Activated CD8-positive, alpha-beta memory T cell treated with anti-CD3 and anti-CD28 coated beads for 48 hours (primary cell): ENCODE data around the gene IRF2.

Experiments used
- DNase-seq, 3 experiments: peaks; one replicate each; pipeline ENCODE4 v3.0.0-alpha.2; 2020; ENCODE audit warnings: low read depth in 2 of 3, low spot score in 2 of 3

Gene IRF2

GRCh38 chr4:184475096-184475461 lies 729 bp upstream of the IRF2 start:
- peak in 2 of 3 experiments; percentile 32 to 52 for DNase-seq

GRCh38 chr4:184473499-184474262 lies 669 bp downstream of the IRF2 start:
- DNase-seq: peak; percentile 15 to 29 (median 27)

GRCh38 chr4:184472614-184473498 lies 1.5 kb downstream of the IRF2 start:
- DNase-seq: peak; percentile 49 to 58 (median 54)

- DNase-seq: no peak
Measured at GRCh38 chr4:184471881-184472613, 2.3 kb downstream of the IRF2 start.

- no peak for DNase-seq
Measured at GRCh38 chr4:184470785-184471110, 3.6 kb downstream of the IRF2 start.

- DNase-seq: no peak
Measured at GRCh38 chr4:184466634-184467033, 7.7 kb downstream of the IRF2 start.

GRCh38 chr4:184464759-184465454 lies 9.4 kb downstream of the IRF2 start:
- no peak for DNase-seq

GRCh38 chr4:184463856-184464255 lies 10.5 kb downstream of the IRF2 start:
- DNase-seq: no peak

- no peak for DNase-seq
Measured at GRCh38 chr4:184463158-184463557, 11.2 kb downstream of the IRF2 start.

- DNase-seq: no peak
Measured at GRCh38 chr4:184462724-184463123, 11.6 kb downstream of the IRF2 start.

GRCh38 chr4:184461711-184462441 lies 12.5 kb downstream of the IRF2 start:
- DNase-seq: no peak

GRCh38 chr4:184460499-184461285 lies 13.7 kb downstream of the IRF2 start:
- DNase-seq: no peak

GRCh38 chr4:184459413-184459812 lies 14.9 kb downstream of the IRF2 start:
- DNase-seq: no peak

GRCh38 chr4:184457535-184458249 lies 16.7 kb downstream of the IRF2 start:
- no peak for DNase-seq

- DNase-seq: no peak
Measured at GRCh38 chr4:184456337-184456736, 18.0 kb downstream of the IRF2 start.

GRCh38 chr4:184455299-184455698 lies 19.1 kb downstream of the IRF2 start:
- DNase-seq: no peak

- DNase-seq: no peak
Measured at GRCh38 chr4:184453365-184454160, 20.8 kb downstream of the IRF2 start.

- no peak for DNase-seq
Measured at GRCh38 chr4:184452740-184453139, 21.6 kb downstream of the IRF2 start.
